Suppressor macrophage treated with lipopolysaccharide for 4 hours (primary cell): Measurements from ENCODE around the gene HGFAC.

Experiments
- DNase-seq: peaks from one replicate; pipeline ENCODE4 v3.0.0-alpha.2; 2020

HGFAC gene

GRCh38 chr4:3492741-3493719, 51.3 kb downstream of the HGFAC start:
- no peak for DNase-seq

DNA sequence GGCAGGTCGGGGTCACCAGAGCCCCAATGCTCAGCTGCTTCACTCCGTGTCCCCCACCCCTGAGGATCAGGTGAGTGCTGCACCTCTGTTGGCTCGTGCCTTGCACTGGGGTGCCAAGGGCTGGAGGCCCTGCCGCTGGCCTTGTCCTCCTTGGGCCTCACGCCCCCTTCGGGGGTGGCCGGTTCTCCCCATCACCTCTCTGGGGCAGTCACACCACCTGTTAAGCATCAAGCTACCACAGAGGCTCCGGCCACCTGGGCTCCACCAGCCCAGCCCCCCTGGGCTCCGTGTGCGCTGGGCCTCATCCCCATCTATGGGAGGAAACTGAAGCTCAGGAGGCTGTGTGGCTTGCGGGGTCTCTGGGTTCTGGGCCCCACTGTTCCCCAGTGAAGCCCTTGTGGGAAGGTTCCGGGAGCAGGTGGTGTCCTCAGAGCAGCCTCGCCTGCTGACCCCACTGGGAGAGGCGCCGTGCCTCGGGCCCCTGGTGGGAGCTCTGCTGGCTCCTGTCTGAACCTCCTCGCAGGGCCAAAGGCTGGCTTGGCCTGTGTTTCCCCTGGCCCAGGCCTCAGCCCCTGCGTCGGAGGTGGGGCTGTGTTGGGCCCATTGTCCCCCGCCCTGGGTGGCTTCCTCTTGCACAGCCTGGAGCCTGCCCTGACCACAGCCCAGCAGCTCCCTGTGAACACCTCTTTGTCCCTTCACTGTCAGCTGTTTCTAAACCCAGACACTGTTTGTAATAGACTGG, 52.1 kb downstream of the HGFAC start:
- no peak for DNase-seq

GRCh38 chr4:3494462-3494871, 52.7 kb downstream of the HGFAC start:
- DNase-seq = no peak

GRCh38 chr4:3495204-3495975, 53.6 kb downstream of the HGFAC start:
- DNase-seq = no peak

DNA sequence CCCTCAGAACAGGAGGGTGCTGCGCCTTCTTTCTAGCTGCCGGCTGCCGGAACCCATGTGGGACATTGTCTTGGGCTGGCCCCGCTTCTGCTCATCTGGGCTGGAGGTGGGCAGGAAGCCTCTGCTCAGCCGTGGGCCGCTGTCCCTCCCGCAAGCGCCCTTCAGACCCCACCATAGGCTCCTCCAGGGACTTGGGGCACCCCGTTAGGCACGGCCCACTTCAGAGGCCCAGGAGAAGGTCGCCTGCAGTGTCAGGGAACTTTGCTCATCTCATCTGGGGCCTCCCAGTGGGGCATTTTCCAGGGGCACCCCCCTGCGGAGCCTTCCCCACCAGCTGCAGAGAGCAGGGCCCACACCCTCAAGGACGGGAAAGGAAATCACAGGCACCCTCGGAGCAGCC, 54.3 kb downstream of the HGFAC start:
- DNase-seq = no peak

GRCh38 chr4:3497095-3497494, 55.3 kb downstream of the HGFAC start:
- no peak for DNase-seq

DNA sequence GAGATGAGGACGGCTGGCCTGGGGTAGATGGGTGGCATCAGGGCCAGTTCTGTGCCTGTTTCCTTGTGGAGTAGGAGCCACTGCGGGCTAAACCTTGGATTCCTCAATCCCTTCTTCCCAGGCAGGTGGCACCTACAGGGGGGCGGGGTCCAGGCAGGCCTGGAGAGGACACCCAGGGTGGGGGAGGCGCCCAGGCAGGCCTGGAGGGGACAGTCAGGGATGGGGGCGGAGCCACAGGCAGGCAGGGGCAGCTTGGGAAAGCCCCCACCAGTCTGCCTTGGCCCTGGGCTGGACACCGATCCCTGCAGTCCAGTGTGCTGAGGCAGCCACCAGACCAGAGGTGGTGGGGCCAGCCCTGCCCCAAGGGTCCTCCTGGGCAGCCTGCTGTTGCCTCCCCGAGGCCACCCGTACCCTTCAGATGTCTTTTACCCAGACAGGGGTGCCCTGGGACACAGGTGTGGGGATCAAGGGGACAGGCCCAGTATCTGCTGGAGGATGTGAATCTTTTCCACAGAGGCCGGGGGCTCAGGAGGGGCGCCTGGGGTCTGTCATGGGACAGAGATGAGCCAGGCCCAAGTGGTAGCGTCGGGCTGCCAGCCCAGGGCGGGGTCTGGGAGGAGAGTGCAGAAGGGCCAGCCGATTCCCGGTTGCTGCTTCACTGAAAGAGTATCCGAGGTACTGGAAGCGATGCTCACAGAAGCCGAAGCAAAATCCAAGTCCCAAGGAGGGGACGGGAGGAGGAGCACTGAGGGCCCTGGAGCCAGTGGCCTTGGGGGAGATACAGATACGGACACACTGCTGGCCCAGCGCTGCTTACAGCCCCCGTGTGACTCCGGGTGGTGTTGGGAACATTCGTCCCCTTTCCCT, 56.0 kb downstream of the HGFAC start:
- DNase-seq = no peak

DNA sequence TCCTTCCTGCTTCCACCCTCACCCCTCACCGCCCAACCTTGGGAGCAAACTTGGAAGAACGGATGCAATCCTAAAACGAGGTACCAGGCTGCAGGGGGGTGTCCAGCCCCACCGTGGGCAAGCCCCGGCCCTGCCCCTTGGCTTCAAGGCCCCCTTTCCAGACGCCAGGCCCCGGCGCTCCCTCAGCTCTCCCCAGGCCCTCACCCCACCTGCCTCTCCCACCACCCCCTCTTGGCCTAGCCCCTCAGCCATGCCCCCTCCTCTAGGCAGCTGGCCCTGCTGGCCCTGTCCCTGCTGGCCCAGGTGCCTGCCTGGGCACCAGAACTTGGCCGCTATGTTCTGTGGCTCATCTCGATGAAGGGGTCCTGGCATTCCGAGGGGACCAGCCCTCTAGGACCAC, 56.6 kb downstream of the HGFAC start:
- no peak for DNase-seq
